ENCODE measurements around the gene DNAJC5G. TPM values are rescaled to one million over a fixed set of nuclear protein-coding genes. Genes with fewer than 3 reads are reported as not detected.
A peak's percentile ranks its signal among the peaks of the same experiment; 100 is the strongest.

DNAJC5G gene
- total RNA-seq, 1 experiment from 2014 or later = 0.37 TPM

GRCh38 chr2:27282892-27283291 is 7.7 kb downstream of the DNAJC5G start:
- H3K27ac ChIP-seq (ENCODE audit: insufficient read length, low read depth, low read length) = no peak overlapping the region
- no peaks in the 10 kb centered on the region for H3K9me3 ChIP-seq (ENCODE audit: control insufficient read depth, low read depth, low read length)
- H2BK120ac ChIP-seq (ENCODE audit: low read depth, low read length, poor library complexity, severe bottlenecking) = no peak overlapping the region
- no peaks in the 10 kb centered on the region for H3K79me1 ChIP-seq (ENCODE audit: insufficient read depth, low read depth, low read length, poor library complexity, severe bottlenecking)
- Mint-ChIP-seq H3K9me3 (no peaks in the 10 kb centered on the region), H3K4me1 (peaks cover 58 to 65% of the 10 kb centered on the region in 2 experiments), H3K27me3 (ENCODE audit: low read depth) (peaks cover 36% of the 10 kb centered on the region), H3K4me3 (peak overlapping the region; percentile 54 to 71), H3K36me3 (ENCODE audit: insufficient read depth in 1 of 3, low read depth in 3 of 3) (no peaks in the 10 kb centered on the region), H3K27ac (peak overlapping the region in 2 of 3 experiments; percentile 28 to 66; a peak in 1 of 7 replicates)
- H4K5ac ChIP-seq (ENCODE audit: insufficient read length, low read depth, low read length) = peak overlapping the region; percentile 18
- no peak overlapping the region for H2BK5ac ChIP-seq (ENCODE audit: insufficient read length, low read length)
- H3K23ac ChIP-seq (ENCODE audit: insufficient read length, low read depth, low read length) = no peak overlapping the region
- TF ChIP-seq, protein P1, sequence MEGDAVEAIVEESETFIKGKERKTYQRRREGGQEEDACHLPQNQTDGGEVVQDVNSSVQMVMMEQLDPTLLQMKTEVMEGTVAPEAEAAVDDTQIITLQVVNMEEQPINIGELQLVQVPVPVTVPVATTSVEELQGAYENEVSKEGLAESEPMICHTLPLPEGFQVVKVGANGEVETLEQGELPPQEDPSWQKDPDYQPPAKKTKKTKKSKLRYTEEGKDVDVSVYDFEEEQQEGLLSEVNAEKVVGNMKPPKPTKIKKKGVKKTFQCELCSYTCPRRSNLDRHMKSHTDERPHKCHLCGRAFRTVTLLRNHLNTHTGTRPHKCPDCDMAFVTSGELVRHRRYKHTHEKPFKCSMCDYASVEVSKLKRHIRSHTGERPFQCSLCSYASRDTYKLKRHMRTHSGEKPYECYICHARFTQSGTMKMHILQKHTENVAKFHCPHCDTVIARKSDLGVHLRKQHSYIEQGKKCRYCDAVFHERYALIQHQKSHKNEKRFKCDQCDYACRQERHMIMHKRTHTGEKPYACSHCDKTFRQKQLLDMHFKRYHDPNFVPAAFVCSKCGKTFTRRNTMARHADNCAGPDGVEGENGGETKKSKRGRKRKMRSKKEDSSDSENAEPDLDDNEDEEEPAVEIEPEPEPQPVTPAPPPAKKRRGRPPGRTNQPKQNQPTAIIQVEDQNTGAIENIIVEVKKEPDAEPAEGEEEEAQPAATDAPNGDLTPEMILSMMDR (conservative IDR thresholded peaks at IDR 0.05) = no peak
- DNase-seq = peak; percentile 52
- H2BK12ac ChIP-seq (ENCODE audit: insufficient read length, low read depth, low read length) = no peak overlapping the region
- H2AK5ac ChIP-seq (ENCODE audit: insufficient read length, low read length) = no peak overlapping the region
- no peak overlapping the region for H3T11ph ChIP-seq (ENCODE audit: low read length)
- H4K20me1 ChIP-seq (ENCODE audit: control insufficient read depth, insufficient read depth, insufficient read length) = no peaks in the 10 kb centered on the region
- no CpG with 5 or more reads among the region's 5 CpGs for WGBS (ENCODE audit: extremely low coverage, insufficient read length, low lambda C conversion rate)
- H2AFZ ChIP-seq (ENCODE audit: low read length) = no peak overlapping the region
- peak overlapping the region; percentile 71 for H3K14ac ChIP-seq (ENCODE audit: insufficient read depth, low read length)
- H4K8ac ChIP-seq (replicated peaks; ENCODE audit: insufficient read length, low read depth, low read length) = no peak overlapping the region
- H3K27me3 ChIP-seq (ENCODE audit: insufficient read depth, low read length) = no peaks in the 10 kb centered on the region
- H3K4ac ChIP-seq (ENCODE audit: low read depth, low read length) = no peak overlapping the region
- H2BK15ac ChIP-seq (ENCODE audit: low read depth, low read length) = no peak overlapping the region
- H3K56ac ChIP-seq (ENCODE audit: insufficient read length, low read depth, low read length) = no peak overlapping the region
- no peak overlapping the region for H2BK20ac ChIP-seq (ENCODE audit: low read depth, low read length, poor library complexity, severe bottlenecking)
- H3K23me2 ChIP-seq (ENCODE audit: insufficient read length, low read depth, low read length, poor library complexity, severe bottlenecking) = peaks cover 6% of the 10 kb centered on the region
- H4K91ac ChIP-seq (ENCODE audit: insufficient read length, low read depth, low read length) = no peak overlapping the region
- no peak overlapping the region for H3K9ac ChIP-seq (ENCODE audit: extremely low read depth, insufficient read length, low read length)
- H3K79me2 ChIP-seq (ENCODE audit: insufficient read depth, low read length) = no peaks in the 10 kb centered on the region
- peak overlapping the region; percentile 66 for H3K4me2 ChIP-seq (ENCODE audit: insufficient read depth, insufficient read length, low read length)
- H3K4me1 ChIP-seq (ENCODE audit: insufficient read depth, low read length) = peaks cover 13% of the 10 kb centered on the region; the same call in 1 of the 2 replicates
- H3K18ac ChIP-seq (ENCODE audit: insufficient read length, low read depth, low read length) = peak overlapping the region; percentile 64
